Motor neuron (in vitro differentiated cells): ENCODE results near the gene INPP1. TPM values are rescaled to one million over a fixed set of nuclear protein-coding genes. Genes with fewer than 3 reads are reported as not detected.
"Not testable (repeated sequence)": the region's sequence is repeated elsewhere in the genome, so short reads cannot be mapped to it uniquely, and the experiment has no call there.

Source experiments
- ATAC-seq, 8 experiments: fragments of 200-7000 bp; cut with Tn5 transposase; replicated peaks in 6 of 8; 2 replicates each; pipeline ENCODE4 v1.8.0; 2021; ENCODE audit warnings: mild to moderate bottlenecking in 8 of 8, moderate library complexity in 8 of 8
- H3K27ac ChIP-seq, 2 donors: fragments of 250-450 bp; sonication (Bioruptor Pico); 2 replicates each; pipeline ENCODE4 v1.9.0; 2021; ENCODE audit warnings: antibody characterized with exemption in 2 of 2, mild to moderate bottlenecking in 2 of 2, moderate library complexity in 1 of 2
- H3K4me1 ChIP-seq, 2 donors: fragments of 250-450 bp; sonication (Bioruptor Pico); replicated peaks in 1 of 2; 2 replicates each; pipeline ENCODE4 v1.6.1; 2021; ENCODE audit warnings: antibody characterized with exemption in 2 of 2, mild to moderate bottlenecking in 2 of 2, moderate library complexity in 1 of 2
- H3K4me3 ChIP-seq, 5 donors: fragments of 250-450 bp; sonication (Bioruptor Pico); 2 replicates each; pipeline ENCODE4 v1.9.0; 2021; ENCODE audit warnings: antibody characterized with exemption in 5 of 5, mild to moderate bottlenecking in 5 of 5, moderate library complexity in 4 of 5
- WGBS, 10 experiments: fragments of 450-650 bp; shearing (Covaris generic); methylation state at CpG; one replicate each; pipeline ENCODE4 v1.0.0; 2022; 5-methylcytosine and 5-hydroxymethylcytosine counted together
- in situ Hi-C, 9 experiments: fragments of 400-800 bp; cut with MboI; loops; one replicate each; pipeline ENCODE4 v1.15.0; 2021; ENCODE audit warnings: low sequenced_read_pairs in 9 of 9, low pct_unique_long_range_greater_than_20kb in 2 of 9; ENCODE audit not compliant: unreplicated experiment in 9 of 9
- total RNA-seq, 8 experiments: library from RNA; unstranded; fragments of 300-600 nt; gene quantifications; 2 replicates each; pipeline versions ENCODE4 v1.2.3 to v1.2.4, GENCODE V29; 2022

INPP1 gene
- total RNA-seq, 8 experiments from 2014 or later: 4.3 to 29.2 (median 8.4) TPM

- Histone ChIP-seq H3K4me1 (peaks cover 0 to 6% of the 10 kb centered on the region in 2 donors), H3K27ac (no peak overlapping the region), H3K4me3 (no peak overlapping the region)
- in situ Hi-C loops: no loop called here
- WGBS, 10 experiments: 0 to 100% (median 79%) methylated on average over 1 to 2 of the region's 2 CpGs; no CpG with 5 or more reads in 2 of the 10 experiments
- no peak for ATAC-seq
Observed at GRCh38 chr2:190357600-190357999, 14.2 kb downstream of the INPP1 start.

- ATAC-seq, H3K4me3 ChIP-seq, H3K4me1 ChIP-seq, in situ Hi-C loops, H3K27ac ChIP-seq: not testable (repeated sequence)
- 80 to 100% (median 95%) methylated on average over 2 to 8 of the region's 8 CpGs; no CpG with 5 or more reads in 3 of the 10 experiments for WGBS, 10 experiments
Observed at GRCh38 chr2:190358655-190359448, 15.5 kb downstream of the INPP1 start.

- Histone ChIP-seq H3K27ac (no peak overlapping the region), H3K4me1 (peaks cover 0 to 2% of the 10 kb centered on the region in 2 donors), H3K4me3 (no peak overlapping the region)
- no peak for ATAC-seq
- in situ Hi-C loops: no loop called here
Observed at GRCh38 chr2:190360561-190360960, 17.2 kb downstream of the INPP1 start.

GRCh38 chr2:190360965-190361364 lies 17.6 kb downstream of the INPP1 start:
- Histone ChIP-seq H3K4me3 (no peak overlapping the region), H3K4me1 (peaks cover 0 to 2% of the 10 kb centered on the region in 2 donors), H3K27ac (no peak overlapping the region)
- no peak for ATAC-seq
- in situ Hi-C loops: no loop called here
- 78 to 100% (median 100%) methylated on average over 1 to 3 of the region's 3 CpGs; no CpG with 5 or more reads in 1 of the 10 experiments for WGBS, 10 experiments

GRCh38 chr2:190361572-190361971 lies 18.2 kb downstream of the INPP1 start:
- in situ Hi-C loops: no loop called here
- no peak overlapping the region for H3K4me3 ChIP-seq
- no peak for ATAC-seq
- H3K4me1 ChIP-seq: no peaks in the 10 kb centered on the region
- 42 to 94% (median 58%) methylated on average over 1 to 2 of the region's 2 CpGs; no CpG with 5 or more reads in 1 of the 10 experiments for WGBS, 10 experiments
- no peak overlapping the region for H3K27ac ChIP-seq

- in situ Hi-C loops: no loop called here
- Histone ChIP-seq H3K4me3 (no peak overlapping the region), H3K4me1 (no peaks in the 10 kb centered on the region), H3K27ac (no peak overlapping the region)
- 100% methylated on average over 1 of the region's 1 CpG; no CpG with 5 or more reads in 6 of the 10 experiments for WGBS, 10 experiments
- no peak for ATAC-seq
Observed at GRCh38 chr2:190362894-190363293, 19.5 kb downstream of the INPP1 start.

GRCh38 chr2:190365499-190366204 lies 22.3 kb downstream of the INPP1 start:
- ATAC-seq: no peak
- Histone ChIP-seq H3K4me3 (no peak overlapping the region), H3K4me1 (no peaks in the 10 kb centered on the region), H3K27ac (no peak overlapping the region)
- in situ Hi-C loops: no loop called here
- WGBS, 10 experiments: 89 to 100% (median 94%) methylated on average over 1 to 19 of the region's 19 CpGs

GRCh38 chr2:190366248-190366753 lies 22.9 kb downstream of the INPP1 start:
- WGBS, 10 experiments: 72 to 100% (median 92%) methylated on average over 5 to 11 of the region's 11 CpGs
- H3K27ac ChIP-seq: no peak overlapping the region
- ATAC-seq: no peak
- no peaks in the 10 kb centered on the region for H3K4me1 ChIP-seq
- H3K4me3 ChIP-seq: no peak overlapping the region
- in situ Hi-C loops: no loop called here

- in situ Hi-C loops: no loop called here
- Histone ChIP-seq H3K4me1 (no peaks in the 10 kb centered on the region), H3K4me3 (no peak overlapping the region), H3K27ac (no peak overlapping the region)
- no peak for ATAC-seq
- 43 to 100% (median 96%) methylated on average over 1 to 4 of the region's 4 CpGs; no CpG with 5 or more reads in 1 of the 10 experiments for WGBS, 10 experiments
Observed at GRCh38 chr2:190367091-190367490, 23.7 kb downstream of the INPP1 start.

GRCh38 chr2:190369635-190370034 lies 26.2 kb downstream of the INPP1 start:
- 94 to 100% (median 100%) methylated on average over 1 to 2 of the region's 2 CpGs; no CpG with 5 or more reads in 3 of the 10 experiments for WGBS, 10 experiments
- Histone ChIP-seq H3K4me1 (no peaks in the 10 kb centered on the region), H3K4me3 (no peak overlapping the region), H3K27ac (no peak overlapping the region)
- in situ Hi-C loops: no loop called here
- no peak for ATAC-seq

- in situ Hi-C loops: loop anchor here in 1 of 9 experiments (25.0 kb wide), 1 partner anchor 136 kb away; no protein-coding TSS in a partner anchor
- H3K27ac ChIP-seq: no peak overlapping the region
- no peaks in the 10 kb centered on the region for H3K4me1 ChIP-seq
- ATAC-seq: no peak
- H3K4me3 ChIP-seq: no peak overlapping the region
Observed at GRCh38 chr2:190376083-190376482, 32.7 kb downstream of the INPP1 start.

- no peak for ATAC-seq
- no peak overlapping the region for H3K4me3 ChIP-seq
- WGBS, 10 experiments: 67 to 100% (median 88%) methylated on average over 1 to 3 of the region's 3 CpGs; no CpG with 5 or more reads in 1 of the 10 experiments
- no peaks in the 10 kb centered on the region for H3K4me1 ChIP-seq
- H3K27ac ChIP-seq: no peak overlapping the region
- in situ Hi-C loops: loop anchor here in 1 of 9 experiments (25.0 kb wide), 1 partner anchor 136 kb away; no protein-coding TSS in a partner anchor
Observed at GRCh38 chr2:190376591-190377245, 33.3 kb downstream of the INPP1 start.

- peak in 2 of 8 experiments; percentile 7 to 8 for ATAC-seq
- in situ Hi-C loops: loop anchor here in 1 of 9 experiments (25.0 kb wide), 1 partner anchor 133 kb away; no protein-coding TSS in a partner anchor
- Histone ChIP-seq H3K27ac (no peak overlapping the region), H3K4me1 (no peaks in the 10 kb centered on the region), H3K4me3 (no peak overlapping the region)
- WGBS, 10 experiments: 60 to 100% (median 88%) methylated on average over 1 to 6 of the region's 6 CpGs; no CpG with 5 or more reads in 3 of the 10 experiments
Observed at GRCh38 chr2:190378880-190379237, 35.5 kb downstream of the INPP1 start.
